Globus pallidus (tissue), 1 donor: ENCODE measurements around the gene TMEM240.
"Not testable (repeated sequence)": the region's sequence is repeated elsewhere in the genome, so short reads cannot be mapped to it uniquely, and the experiment has no call there.

ENCODE experiments used
- DNase-seq: peaks from one replicate; pipeline ENCODE4 v3.0.0-alpha.2; 2015; ENCODE audit warnings: low spot score

TMEM240 gene

GRCh38 chr1:1557688-1558087, 17.3 kb upstream of the TMEM240 start:
- not testable (repeated sequence) for DNase-seq

GRCh38 chr1:1556961-1557360, 16.5 kb upstream of the TMEM240 start:
- DNase-seq = not testable (repeated sequence)

- no peak for DNase-seq
These were observed 16.1 kb upstream of the TMEM240 start for GRCh38 chr1:1556505-1556904.

- DNase-seq = no peak
These were observed 14.8 kb upstream of the TMEM240 start for GRCh38 chr1:1554926-1555915.

GRCh38 chr1:1554550-1554925, 14.1 kb upstream of the TMEM240 start:
- no peak for DNase-seq

GRCh38 chr1:1553821-1554494, 13.5 kb upstream of the TMEM240 start:
- DNase-seq = no peak

GRCh38 chr1:1552263-1552639, 11.8 kb upstream of the TMEM240 start:
- DNase-seq = no peak

- no peak for DNase-seq
These were observed 11.3 kb upstream of the TMEM240 start for GRCh38 chr1:1551524-1552262.

- no peak for DNase-seq
These were observed 10.4 kb upstream of the TMEM240 start for GRCh38 chr1:1550591-1551432.

- DNase-seq = no peak
These were observed 9.7 kb upstream of the TMEM240 start for GRCh38 chr1:1550087-1550486.

- no peak for DNase-seq
These were observed 8.2 kb upstream of the TMEM240 start for GRCh38 chr1:1548591-1548990.

GRCh38 chr1:1547476-1547875, 7.1 kb upstream of the TMEM240 start:
- DNase-seq = no peak

- DNase-seq = no peak
These were observed 6.6 kb upstream of the TMEM240 start for GRCh38 chr1:1547011-1547410.

- no peak for DNase-seq
These were observed 5.7 kb upstream of the TMEM240 start for GRCh38 chr1:1545946-1546737.

- no peak for DNase-seq
These were observed 4.1 kb upstream of the TMEM240 start for GRCh38 chr1:1544544-1544943.

GRCh38 chr1:1543706-1544099, 3.3 kb upstream of the TMEM240 start:
- no peak for DNase-seq

GRCh38 chr1:1542766-1543705, 2.6 kb upstream of the TMEM240 start:
- no peak for DNase-seq

- no peak for DNase-seq
These were observed 1.7 kb upstream of the TMEM240 start for GRCh38 chr1:1541956-1542765.
